Measurements from ENCODE around the gene FBL.
"Not testable (repeated sequence)": the region's sequence is repeated elsewhere in the genome, so short reads cannot be mapped to it uniquely, and the experiment has no call there.

FBL gene

GRCh38 chr19:39876486-39876885, 30.3 kb upstream of the FBL start:
- not testable (repeated sequence) for DNase-seq (ENCODE audit: low read depth in 2 of 2)

- not testable (repeated sequence) for DNase-seq (ENCODE audit: low read depth in 2 of 2)
Observed at GRCh38 chr19:39875401-39875864, 29.3 kb upstream of the FBL start.

- DNase-seq (ENCODE audit: low read depth in 2 of 2): no peak
Observed at GRCh38 chr19:39874404-39874803, 28.2 kb upstream of the FBL start.

- DNase-seq (ENCODE audit: low read depth in 2 of 2): no peak
Observed at GRCh38 chr19:39873385-39873784, 27.2 kb upstream of the FBL start.

GRCh38 chr19:39871886-39872866, 26.0 kb upstream of the FBL start:
- DNase-seq (ENCODE audit: low read depth in 2 of 2): no peak

GRCh38 chr19:39871362-39871761, 25.2 kb upstream of the FBL start:
- DNase-seq (ENCODE audit: low read depth in 2 of 2): no peak

GRCh38 chr19:39870171-39870971, 24.2 kb upstream of the FBL start:
- no peak for DNase-seq (ENCODE audit: low read depth in 2 of 2)

GRCh38 chr19:39867952-39868351, 21.8 kb upstream of the FBL start:
- DNase-seq (ENCODE audit: low read depth in 2 of 2): no peak

- DNase-seq (ENCODE audit: low read depth in 2 of 2): no peak
Observed at GRCh38 chr19:39867133-39867532, 21.0 kb upstream of the FBL start.

- DNase-seq (ENCODE audit: low read depth in 2 of 2): no peak
Observed at GRCh38 chr19:39865953-39866352, 19.8 kb upstream of the FBL start.

- no peak for DNase-seq (ENCODE audit: low read depth in 2 of 2)
Observed at GRCh38 chr19:39865186-39865585, 19.0 kb upstream of the FBL start.

GRCh38 chr19:39864118-39864517, 17.9 kb upstream of the FBL start:
- DNase-seq (ENCODE audit: low read depth in 2 of 2): no peak

GRCh38 chr19:39858541-39858940, 12.4 kb upstream of the FBL start:
- no peak for DNase-seq (ENCODE audit: low read depth in 2 of 2)

GRCh38 chr19:39852882-39853281, 6.7 kb upstream of the FBL start:
- DNase-seq (ENCODE audit: low read depth in 2 of 2): no peak

GRCh38 chr19:39850892-39851291, 4.7 kb upstream of the FBL start:
- DNase-seq (ENCODE audit: low read depth in 2 of 2): no peak

GRCh38 chr19:39848392-39848791, 2.2 kb upstream of the FBL start:
- DNase-seq (ENCODE audit: low read depth in 2 of 2): no peak

GRCh38 chr19:39847525-39847924, 1.3 kb upstream of the FBL start:
- DNase-seq (ENCODE audit: low read depth in 2 of 2): no peak

- DNase-seq (ENCODE audit: low read depth in 2 of 2): no peak
Observed at GRCh38 chr19:39846678-39847486, 703 bp upstream of the FBL start.

GRCh38 chr19:39845584-39845932, 621 bp downstream of the FBL start:
- DNase-seq (ENCODE audit: low read depth in 2 of 2): no peak

- DNase-seq (ENCODE audit: low read depth in 2 of 2): no peak
Observed at GRCh38 chr19:39845172-39845571, 1.0 kb downstream of the FBL start.

- DNase-seq (ENCODE audit: low read depth in 2 of 2): no peak
Observed at GRCh38 chr19:39843919-39844793, 2.0 kb downstream of the FBL start.

Measured in stimulated activated CD4-positive, alpha-beta T cell treated with anti-CD3 and anti-CD28 coated beads, Interleukin-1b, Interleukin-23, amount 100 ng/mL, for 1 hour (primary cell).